DMS 273 treated with DMSO at 0.1 percent for 48 hours (cell line): ENCODE measurements around the gene HNRNPH2.
A peak's percentile ranks its signal among the peaks of the same experiment; 100 is the strongest.

Experiments used
- DNase-seq: peaks from one replicate; lab custom pipeline; 2025; lab: John Stamatoyannopoulos, UW

Gene HNRNPH2, protein sequence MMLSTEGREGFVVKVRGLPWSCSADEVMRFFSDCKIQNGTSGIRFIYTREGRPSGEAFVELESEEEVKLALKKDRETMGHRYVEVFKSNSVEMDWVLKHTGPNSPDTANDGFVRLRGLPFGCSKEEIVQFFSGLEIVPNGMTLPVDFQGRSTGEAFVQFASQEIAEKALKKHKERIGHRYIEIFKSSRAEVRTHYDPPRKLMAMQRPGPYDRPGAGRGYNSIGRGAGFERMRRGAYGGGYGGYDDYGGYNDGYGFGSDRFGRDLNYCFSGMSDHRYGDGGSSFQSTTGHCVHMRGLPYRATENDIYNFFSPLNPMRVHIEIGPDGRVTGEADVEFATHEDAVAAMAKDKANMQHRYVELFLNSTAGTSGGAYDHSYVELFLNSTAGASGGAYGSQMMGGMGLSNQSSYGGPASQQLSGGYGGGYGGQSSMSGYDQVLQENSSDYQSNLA

GRCh38 chrX:101407748-101408531, at the start of gene HNRNPH2, which contains the start of gene GLA:
HNRNPH2 (plus strand) TSS chrX:101408222; CDS start chrX:101411989, 3,767 bp downstream.
GLA (minus strand) TSS chrX:101407925; CDS start chrX:101407903, 22 bp downstream.
- peak; percentile 96 for DNase-seq

DNA sequence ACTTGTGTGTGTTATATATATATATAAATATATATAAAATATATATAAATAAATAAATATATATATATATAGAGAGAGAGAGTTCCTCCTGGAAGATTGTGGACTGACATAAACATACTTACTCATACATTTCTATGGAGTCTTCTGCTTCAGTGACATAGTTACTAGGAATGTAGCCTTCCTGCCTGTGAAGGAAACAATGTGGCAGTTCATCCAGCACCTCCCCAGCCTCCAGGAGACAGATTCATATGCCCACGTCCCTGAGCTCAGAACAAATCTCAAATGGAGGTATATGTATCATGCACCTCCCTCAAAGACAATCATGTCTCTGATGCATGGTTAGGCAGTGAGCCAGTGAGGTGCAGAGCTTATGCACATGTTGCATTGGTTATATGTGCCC, 48.1 kb upstream of the HNRNPH2 start:
- DNase-seq, result no peak

DNA sequence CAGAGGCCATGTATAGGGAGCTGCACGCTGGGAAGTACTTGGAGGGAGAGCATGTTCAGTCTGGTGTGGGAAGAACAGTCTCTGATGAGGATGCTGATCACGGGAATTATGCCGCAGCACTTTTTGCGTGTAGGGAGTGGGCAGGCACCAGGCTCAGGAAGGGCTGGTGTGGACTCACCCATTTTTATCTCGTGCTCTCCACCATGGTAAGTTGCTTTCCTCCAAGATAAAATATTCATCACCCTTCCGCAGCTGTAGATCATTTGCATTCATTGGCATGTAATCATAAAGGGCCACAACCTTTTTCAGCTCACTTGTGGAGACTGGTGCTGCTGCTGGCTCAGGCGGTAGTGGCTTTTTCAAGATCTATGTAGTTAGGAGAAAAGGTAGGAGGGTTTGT, 47.6 kb upstream of the HNRNPH2 start:
- no peak for DNase-seq

DNA sequence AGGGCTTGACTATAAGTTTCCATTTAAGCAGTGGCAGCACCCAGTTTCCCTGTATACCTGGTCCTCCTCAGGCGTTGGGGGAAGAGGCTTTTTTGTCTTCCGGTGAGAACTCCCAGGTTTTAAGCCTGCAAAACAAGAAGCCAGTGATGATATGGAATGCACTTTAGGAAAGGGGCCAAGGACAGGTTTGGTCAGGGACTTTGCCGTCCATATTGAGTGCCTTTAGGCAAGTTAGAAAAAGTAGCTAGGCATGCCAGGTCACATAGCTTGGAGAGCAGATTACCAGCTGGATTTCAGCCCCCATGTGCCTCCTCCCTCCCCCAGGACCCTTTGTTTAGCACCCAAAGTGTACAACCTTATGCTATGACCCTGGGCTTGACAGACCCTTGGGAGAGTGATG, 45.9 kb upstream of the HNRNPH2 start:
- no peak for DNase-seq

- no peak for DNase-seq
Observed at GRCh38 chrX:101362757-101363156, 45.3 kb upstream of the HNRNPH2 start.

DNA sequence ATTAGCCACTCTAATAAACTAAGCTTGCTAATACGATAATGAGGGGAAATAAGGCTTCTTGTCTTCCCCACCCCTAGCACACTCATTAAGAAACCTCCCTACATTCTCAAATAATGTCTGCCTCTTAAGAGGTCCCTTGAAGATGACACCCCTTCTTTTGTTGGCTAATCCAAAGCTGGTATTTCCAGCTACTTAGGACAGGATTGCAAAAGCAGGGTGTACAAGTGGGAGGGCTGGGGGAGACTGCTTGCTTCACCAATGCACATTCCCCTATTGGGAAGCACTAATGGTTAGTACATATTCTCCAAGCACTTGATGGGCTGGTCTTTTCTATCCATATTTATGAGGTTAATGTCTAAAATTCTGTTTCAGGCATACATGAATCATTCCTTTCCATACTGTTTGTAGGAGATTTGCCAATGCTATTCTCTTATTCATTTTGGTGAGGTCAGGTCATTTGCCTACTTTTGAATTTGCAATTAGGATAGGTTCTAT, 42.7 kb upstream of the HNRNPH2 start:
- DNase-seq, result no peak

- no peak for DNase-seq
Observed at GRCh38 chrX:101368800-101369199, 39.2 kb upstream of the HNRNPH2 start.

DNA sequence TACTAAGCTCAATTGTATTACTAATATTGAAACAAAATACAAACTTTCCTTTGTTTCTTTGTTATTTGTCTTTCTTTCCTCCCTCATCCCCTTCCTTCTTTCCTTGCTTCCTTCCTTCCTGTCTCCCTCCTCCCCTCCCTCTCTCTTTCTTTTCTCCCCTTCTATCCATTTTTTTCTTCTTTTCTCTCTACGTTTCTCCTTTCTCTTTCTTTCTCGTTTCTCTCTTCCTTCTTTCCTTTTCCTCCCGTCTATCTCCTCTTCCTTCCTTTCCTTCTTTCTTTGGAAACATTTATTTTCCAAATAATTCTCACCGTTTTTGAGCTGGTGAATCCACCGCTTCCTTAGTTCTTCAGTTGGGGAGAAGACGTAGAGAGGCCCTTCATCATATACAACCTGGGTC, 38.3 kb upstream of the HNRNPH2 start:
- no peak for DNase-seq

DNA sequence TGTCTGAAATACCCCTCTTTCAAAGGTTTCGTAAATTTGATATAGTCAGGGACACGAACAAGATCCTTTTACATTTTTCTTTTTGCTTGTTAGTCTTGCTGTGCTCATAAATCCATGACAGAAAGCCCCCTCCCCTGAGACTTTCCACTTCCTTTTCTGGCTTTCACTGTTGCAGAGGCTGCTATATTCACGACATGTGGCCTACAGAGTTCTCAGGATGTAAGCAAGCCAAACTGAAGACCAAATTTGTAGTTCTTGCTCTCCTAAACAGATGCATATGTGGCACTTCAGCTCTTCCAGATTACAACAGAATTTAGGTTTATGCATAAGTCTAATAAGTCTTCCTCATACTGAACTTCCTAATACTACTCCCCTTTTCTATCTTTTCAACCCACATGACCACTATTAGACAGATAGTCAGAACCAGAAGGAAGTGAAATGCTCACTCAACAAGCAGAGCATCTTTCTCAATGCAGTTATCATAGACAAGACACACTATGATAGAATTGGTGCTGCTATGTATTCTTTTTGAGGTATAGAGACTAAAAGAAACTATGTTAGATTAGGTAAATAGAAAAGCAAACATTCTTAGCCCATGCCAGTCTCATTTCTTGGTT, 37.0 kb upstream of the HNRNPH2 start:
- no peak for DNase-seq

- no peak for DNase-seq
Observed at GRCh38 chrX:101377547-101377946, 30.5 kb upstream of the HNRNPH2 start.

GRCh38 chrX:101383679-101384205, 24.3 kb upstream of the HNRNPH2 start:
- no peak for DNase-seq

DNA sequence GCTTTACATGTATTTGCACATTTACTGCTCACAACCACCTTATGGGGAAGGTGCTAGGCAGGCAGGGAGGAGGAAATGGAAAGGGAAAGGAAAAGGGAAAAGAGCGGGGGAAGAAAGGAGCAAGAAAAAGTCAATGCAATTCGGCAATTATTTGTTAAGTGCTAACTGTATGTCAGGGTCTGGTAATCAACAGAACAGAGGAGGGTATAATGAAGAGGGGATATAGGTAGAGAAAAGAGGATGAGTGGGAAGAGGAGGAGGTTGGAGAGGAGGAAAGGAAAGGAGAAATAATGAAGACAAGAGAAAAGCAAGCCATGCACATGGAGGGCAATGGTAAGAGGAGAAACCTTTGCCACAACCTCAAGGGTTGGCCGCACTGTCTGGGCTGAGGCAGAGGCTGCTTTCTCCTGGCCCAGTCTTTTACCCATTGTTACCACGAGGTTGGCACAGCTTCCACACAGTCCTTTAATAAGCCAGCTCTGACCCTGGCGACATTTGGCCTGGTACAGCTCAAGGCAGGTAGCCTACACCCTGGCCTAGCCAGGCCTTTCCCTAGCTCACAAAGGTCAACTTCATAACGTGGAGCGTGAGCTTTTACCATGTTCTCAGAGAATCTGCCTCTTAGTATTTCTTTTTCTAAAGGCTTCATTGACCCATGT, 22.9 kb upstream of the HNRNPH2 start:
- DNase-seq, result no peak

- no peak for DNase-seq
Observed at GRCh38 chrX:101385795-101386541, 22.1 kb upstream of the HNRNPH2 start, which contains the start of gene BTK. BTK (minus strand) TSS chrX:101386191; CDS start chrX:101375284, 10,907 bp downstream.

DNA sequence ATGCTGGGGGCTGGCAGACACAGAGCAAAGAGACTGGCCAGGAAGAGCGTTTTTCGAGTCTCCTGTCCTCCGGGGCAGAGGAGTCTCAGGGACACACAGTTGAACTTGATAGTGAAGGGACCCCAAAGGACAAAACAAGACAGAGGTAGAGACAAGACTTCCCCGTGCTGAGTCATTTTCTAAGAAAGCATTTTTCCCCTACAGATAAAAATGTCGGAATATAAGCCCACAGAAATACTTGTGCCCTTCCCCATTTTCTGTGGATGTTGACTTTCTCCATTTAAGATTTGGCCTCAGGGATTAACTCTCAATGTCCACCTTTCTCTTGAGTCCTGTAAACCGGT, 21.5 kb upstream of the HNRNPH2 start:
- no peak for DNase-seq

DNA sequence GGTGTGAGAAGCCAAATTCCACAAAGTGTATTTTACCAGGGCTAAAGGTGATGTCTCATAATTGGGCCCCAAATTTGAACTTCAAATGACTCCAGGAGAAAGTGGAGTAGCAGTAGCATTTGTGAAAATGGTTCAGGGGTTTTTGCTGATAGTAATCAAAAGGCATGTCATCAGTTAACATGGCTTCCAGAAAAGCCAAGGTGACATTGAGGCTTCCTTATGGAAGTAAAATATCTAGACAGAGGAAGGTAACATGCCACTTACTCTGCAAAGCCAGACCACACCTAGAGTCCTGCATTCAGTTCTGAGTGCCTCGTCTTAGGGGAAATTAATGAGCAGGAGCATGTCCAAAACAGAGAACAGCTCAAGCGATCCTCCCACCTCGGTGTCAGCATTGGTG, 19.4 kb upstream of the HNRNPH2 start:
- DNase-seq, result no peak

- DNase-seq, result peak; percentile 81
Observed at GRCh38 chrX:101390664-101391525, 17.1 kb upstream of the HNRNPH2 start, which contains the start of gene RPL36A. RPL36A (plus strand) TSS chrX:101391011; CDS start chrX:101391044, 33 bp downstream.

DNA sequence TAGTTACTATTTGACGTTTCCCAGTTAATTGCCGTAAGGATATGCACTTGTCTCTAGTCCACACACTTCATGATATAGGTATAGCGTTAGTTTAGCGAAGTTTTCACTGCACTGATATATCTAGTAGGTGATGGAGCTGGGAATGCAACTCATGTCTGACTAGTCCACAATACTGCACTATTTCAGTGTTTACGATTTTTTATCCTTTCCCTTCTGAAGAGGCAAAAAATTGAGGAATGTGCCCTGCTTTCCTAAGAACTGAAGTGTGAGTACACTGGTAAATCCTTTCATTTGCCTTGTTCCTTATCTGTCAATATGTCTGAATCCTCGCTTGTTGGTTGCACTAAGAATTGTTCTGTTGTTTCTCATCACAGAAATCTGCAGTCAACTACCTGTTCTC, 16.2 kb upstream of the HNRNPH2 start:
- DNase-seq, result no peak

DNA sequence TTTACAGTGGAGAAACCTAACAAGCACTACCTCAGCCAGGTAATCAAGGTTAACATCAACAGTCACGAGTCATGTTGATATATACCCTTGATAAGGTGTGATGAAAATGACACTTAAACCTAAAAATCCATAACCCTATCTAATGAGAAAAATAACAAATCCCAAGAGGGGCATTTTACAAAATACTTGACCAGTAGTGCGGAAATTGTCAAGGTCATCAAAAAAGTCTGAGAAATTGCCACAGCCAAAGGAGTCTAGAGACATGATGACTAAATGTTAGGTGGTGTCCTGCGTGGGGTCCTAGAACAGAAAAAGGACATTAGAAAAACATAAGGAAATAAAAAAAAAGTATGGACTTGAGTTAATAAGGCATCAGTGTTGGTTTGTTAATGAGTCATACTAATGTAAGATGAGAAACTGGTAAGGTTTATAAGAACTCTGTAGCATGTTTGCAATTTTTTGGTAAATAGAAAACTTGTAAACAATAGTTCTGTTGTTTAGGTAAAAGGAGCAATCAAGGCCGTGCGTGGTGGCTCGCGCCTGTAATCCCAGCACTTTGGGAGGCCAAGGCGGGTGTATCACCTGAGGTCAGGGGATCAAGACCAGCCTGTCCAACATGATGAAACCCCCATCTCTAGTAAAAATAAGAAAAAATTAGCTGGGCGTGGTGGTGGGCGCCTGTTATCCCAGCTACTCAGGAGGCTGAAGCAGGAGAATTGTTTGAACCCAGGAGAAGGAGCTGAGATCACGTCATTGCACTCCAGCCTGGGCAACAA, 14.3 kb upstream of the HNRNPH2 start:
- no peak for DNase-seq

DNA sequence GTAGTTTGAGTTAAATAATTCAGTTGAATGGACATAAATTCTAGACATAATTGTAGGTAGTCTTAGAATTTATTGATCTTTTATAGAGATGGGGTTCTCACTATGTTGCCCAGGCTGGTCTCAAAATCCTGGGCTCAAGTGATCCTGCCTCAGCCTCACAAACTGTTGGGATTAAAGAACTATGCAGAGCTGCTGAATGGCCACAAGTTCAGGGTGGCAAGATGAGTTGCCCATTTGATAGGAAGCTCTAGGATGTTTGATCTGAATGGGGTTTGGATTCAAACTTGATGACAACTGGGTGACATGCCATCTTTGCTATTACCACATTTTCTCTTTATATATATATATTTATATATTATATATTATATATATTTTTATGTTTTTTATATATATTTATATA, 13.7 kb upstream of the HNRNPH2 start:
- DNase-seq, result no peak
